Testis (tissue), 3 donors: Measurements from ENCODE around the gene ITPK1. TPM values are rescaled to one million over a fixed set of nuclear protein-coding genes. Genes with fewer than 3 reads are reported as not detected.

Source experiments
- DNase-seq: peaks from one replicate; pipeline ENCODE4 v3.0.0-alpha.2; 2019
- H3K27ac ChIP-seq, 2 donors: fragments of 200-600 bp; sonication (generic); one replicate each; pipeline ENCODE4 v1.5.1; 2019
- H3K27me3 ChIP-seq: fragments of 200-600 bp; sonication (generic); one replicate; pipeline ENCODE4 v1.5.1; 2019
- H3K36me3 ChIP-seq: fragments of 200-600 bp; sonication (generic); one replicate; pipeline ENCODE4 v1.5.1; 2017; ENCODE audit warnings: low read depth; ENCODE audit errors: missing control alignments
- H3K4me1 ChIP-seq: fragments of 200-600 bp; sonication (generic); one replicate; pipeline ENCODE4 v1.5.1; 2019
- H3K4me3 ChIP-seq, 2 donors: fragments of 200-600 bp; sonication (generic); one replicate each; pipeline ENCODE4 v1.5.1; 2017 to 2019
- H3K9me3 ChIP-seq: fragments of 200-600 bp; sonication (generic); one replicate; pipeline ENCODE4 v1.5.1; 2017
- POLR2A ChIP-seq: fragments of 450-650 bp; IDR thresholded peaks from one replicate; pipeline ENCODE4 v1.6.1; 2017; ENCODE audit warnings: antibody characterized with exemption, mild to moderate bottlenecking, moderate library complexity
- WGBS, 2 donors: methylation state at CpG; one replicate each; pipeline ENCODE4 v1.1.5; 2018; 5-methylcytosine and 5-hydroxymethylcytosine counted together
- intact Hi-C: fragments of 100-400 bp; cut with DNase I; formaldehyde crosslinking; loops from one replicate; pipeline ENCODE4 v1.15.1; 2023; ENCODE audit warnings: low total_unique reads
- polyA plus RNA-seq: library from polyadenylated mRNA; stranded (reverse); fragments of 350-450 nt; fragmentation: Illumina TruSeq; extraction: RNeasy Lipid Tissue Mini Kit (QIAGEN cat#74804); gene quantifications from one replicate; pipeline ENCODE4 v1.2.3, GENCODE V29; 2014; ENCODE audit warnings: low read depth, low replicate concordance; ENCODE audit not compliant: insufficient read depth
- total RNA-seq, 2 donors: library from RNA; depleted of rRNA; stranded (reverse); fragments of >200 nt; gene quantifications; one replicate each; pipeline ENCODE4 v1.2.3, GENCODE V29; 2016
- TF ChIP-seq, protein P1 (sequence below), 3 experiments: fragments of 450-650 bp in 2 of 3; fragments of 200-600 bp in 1 of 3; sonication (generic) in 1 of 3; IDR thresholded peaks; one replicate each; pipeline ENCODE4 v1.5.1; 2016 to 2019; ENCODE audit warnings: antibody characterized with exemption in 3 of 3, mild to moderate bottlenecking in 2 of 3, moderate library complexity in 1 of 3

ITPK1 gene
- total and polyA plus RNA-seq, 3 donors from 2014 or later: 78.3 to 92.5 (median 90.6) TPM

DNA sequence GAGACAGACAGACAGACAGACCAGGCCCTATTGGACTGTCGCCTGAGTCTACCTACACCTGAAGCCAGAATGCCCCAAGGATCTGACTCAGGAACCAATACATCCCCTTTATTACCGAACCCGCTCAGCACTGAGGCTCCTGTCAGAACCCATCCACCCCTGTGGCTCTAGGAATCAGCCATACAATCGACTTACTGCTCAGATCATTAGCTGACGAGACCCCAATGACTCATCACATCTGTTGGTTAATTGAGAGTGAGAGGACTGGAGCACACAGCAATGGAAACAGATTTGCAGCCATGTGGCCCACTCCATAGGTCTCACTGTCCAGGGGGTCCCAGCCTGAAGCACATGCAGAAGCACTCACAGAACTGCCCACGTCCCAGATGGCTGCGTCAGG is 15.2 kb downstream of the ITPK1 start:
- Histone ChIP-seq H3K4me1 (peaks cover 20% of the 10 kb centered on the region), H3K9me3 (no peaks in the 10 kb centered on the region), H3K36me3 (no peaks in the 10 kb centered on the region), H3K27ac (no peak overlapping the region), H3K4me3 (no peak overlapping the region), H3K27me3 (no peaks in the 10 kb centered on the region)
- TF ChIP-seq POLR2A: no peak
- TF ChIP-seq, protein P1, sequence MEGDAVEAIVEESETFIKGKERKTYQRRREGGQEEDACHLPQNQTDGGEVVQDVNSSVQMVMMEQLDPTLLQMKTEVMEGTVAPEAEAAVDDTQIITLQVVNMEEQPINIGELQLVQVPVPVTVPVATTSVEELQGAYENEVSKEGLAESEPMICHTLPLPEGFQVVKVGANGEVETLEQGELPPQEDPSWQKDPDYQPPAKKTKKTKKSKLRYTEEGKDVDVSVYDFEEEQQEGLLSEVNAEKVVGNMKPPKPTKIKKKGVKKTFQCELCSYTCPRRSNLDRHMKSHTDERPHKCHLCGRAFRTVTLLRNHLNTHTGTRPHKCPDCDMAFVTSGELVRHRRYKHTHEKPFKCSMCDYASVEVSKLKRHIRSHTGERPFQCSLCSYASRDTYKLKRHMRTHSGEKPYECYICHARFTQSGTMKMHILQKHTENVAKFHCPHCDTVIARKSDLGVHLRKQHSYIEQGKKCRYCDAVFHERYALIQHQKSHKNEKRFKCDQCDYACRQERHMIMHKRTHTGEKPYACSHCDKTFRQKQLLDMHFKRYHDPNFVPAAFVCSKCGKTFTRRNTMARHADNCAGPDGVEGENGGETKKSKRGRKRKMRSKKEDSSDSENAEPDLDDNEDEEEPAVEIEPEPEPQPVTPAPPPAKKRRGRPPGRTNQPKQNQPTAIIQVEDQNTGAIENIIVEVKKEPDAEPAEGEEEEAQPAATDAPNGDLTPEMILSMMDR (IDR thresholded peaks at IDR 0.05): no peak
- no peak for DNase-seq
- 89 to 95% methylated on average over 5 to 7 of the region's 7 CpGs for WGBS, 2 donors
- intact Hi-C loops: no loop called here

DNA sequence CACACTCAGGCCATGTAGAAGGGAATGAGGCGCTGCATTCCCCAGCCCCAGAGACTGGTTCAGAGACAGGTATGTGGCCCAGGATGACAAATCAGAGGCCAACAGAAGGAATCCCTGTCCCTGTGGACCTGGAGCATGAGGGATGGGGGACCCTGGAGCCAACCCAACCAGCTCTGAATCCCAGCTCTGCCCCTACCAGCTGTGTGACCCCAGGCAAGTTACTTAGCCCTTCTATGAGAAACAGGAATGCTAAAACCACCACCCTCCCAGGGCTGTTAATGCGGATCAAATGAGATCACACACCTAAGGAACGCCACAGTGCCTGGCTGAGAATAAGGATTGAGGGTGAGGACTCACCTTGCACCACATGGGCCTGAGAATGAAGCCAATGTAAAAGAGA is 15.6 kb downstream of the ITPK1 start:
- no peak overlapping the region for H3K27ac ChIP-seq
- TF ChIP-seq POLR2A: no peak
- TF ChIP-seq, protein P1 (IDR thresholded peaks at IDR 0.05): no peak
- peaks cover 20% of the 10 kb centered on the region for H3K4me1 ChIP-seq
- DNase-seq: no peak
- no peak overlapping the region for H3K4me3 ChIP-seq
- H3K9me3 ChIP-seq: no peaks in the 10 kb centered on the region
- WGBS, 2 donors: 92% methylated on average over 3 of the region's 3 CpGs
- no peaks in the 10 kb centered on the region for H3K36me3 ChIP-seq
- no peaks in the 10 kb centered on the region for H3K27me3 ChIP-seq
- intact Hi-C loops: no loop called here

DNA sequence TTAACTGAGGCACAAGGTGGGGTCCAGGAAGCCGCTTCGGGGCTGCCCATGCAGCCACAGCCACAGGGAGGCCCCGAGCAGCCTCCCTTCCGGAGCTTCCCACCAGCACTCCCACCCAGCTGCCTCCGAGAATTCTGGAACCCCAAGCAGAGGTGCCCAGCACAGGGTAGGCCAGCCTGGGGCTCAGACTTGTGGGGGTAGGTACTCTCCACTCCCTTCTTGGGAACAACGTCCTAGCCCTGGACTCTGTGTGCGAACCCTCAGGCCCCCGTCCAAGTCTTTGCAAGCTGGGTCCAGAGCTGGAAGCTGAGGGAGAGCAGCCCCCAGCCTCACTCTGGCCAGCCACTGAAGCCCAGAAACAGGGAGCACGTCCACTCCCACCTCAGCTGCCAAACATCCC is 16.1 kb downstream of the ITPK1 start:
- no peaks in the 10 kb centered on the region for H3K36me3 ChIP-seq
- TF ChIP-seq, protein P1 (IDR thresholded peaks at IDR 0.05): no peak
- TF ChIP-seq POLR2A: no peak
- 70 to 75% methylated on average over 2 to 9 of the region's 9 CpGs for whole genome bisulfite sequencing, 2 donors
- no peak overlapping the region for H3K4me3 ChIP-seq
- no peak for DNase-seq
- intact Hi-C loops: no loop called here
- H3K9me3 ChIP-seq: no peaks in the 10 kb centered on the region
- peaks cover 16% of the 10 kb centered on the region for H3K4me1 ChIP-seq
- H3K27me3 ChIP-seq: no peaks in the 10 kb centered on the region
- no peak overlapping the region for H3K27ac ChIP-seq

DNA sequence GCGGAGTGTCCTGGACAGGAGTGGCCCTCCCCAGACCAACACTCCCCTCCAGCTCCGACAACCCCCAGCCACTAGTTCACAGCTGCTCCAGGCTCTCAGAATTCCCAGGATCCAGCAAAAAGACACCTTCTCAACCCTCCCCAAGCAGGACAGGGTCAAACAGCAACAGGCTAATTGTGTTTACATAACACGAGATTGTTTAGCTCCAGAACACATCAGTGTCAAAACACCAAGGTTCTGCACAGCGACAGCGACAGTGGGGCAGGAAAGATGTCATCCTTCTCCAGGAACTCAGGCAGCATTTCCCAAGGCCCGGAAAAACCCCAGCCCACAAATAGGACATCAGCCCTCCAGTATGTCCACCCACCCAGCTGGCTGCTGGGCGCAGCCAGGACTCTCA is 16.5 kb downstream of the ITPK1 start:
- H3K27me3 ChIP-seq: no peaks in the 10 kb centered on the region
- no peaks in the 10 kb centered on the region for H3K36me3 ChIP-seq
- H3K27ac ChIP-seq: no peak overlapping the region
- no peak for DNase-seq
- H3K9me3 ChIP-seq: no peaks in the 10 kb centered on the region
- TF ChIP-seq POLR2A: no peak
- TF ChIP-seq, protein P1 (IDR thresholded peaks at IDR 0.05): no peak
- peaks cover 16% of the 10 kb centered on the region for H3K4me1 ChIP-seq
- intact Hi-C loops: no loop called here
- WGBS, 2 donors: 60 to 74% methylated on average over 7 of the region's 7 CpGs
- no peak overlapping the region for H3K4me3 ChIP-seq

DNA sequence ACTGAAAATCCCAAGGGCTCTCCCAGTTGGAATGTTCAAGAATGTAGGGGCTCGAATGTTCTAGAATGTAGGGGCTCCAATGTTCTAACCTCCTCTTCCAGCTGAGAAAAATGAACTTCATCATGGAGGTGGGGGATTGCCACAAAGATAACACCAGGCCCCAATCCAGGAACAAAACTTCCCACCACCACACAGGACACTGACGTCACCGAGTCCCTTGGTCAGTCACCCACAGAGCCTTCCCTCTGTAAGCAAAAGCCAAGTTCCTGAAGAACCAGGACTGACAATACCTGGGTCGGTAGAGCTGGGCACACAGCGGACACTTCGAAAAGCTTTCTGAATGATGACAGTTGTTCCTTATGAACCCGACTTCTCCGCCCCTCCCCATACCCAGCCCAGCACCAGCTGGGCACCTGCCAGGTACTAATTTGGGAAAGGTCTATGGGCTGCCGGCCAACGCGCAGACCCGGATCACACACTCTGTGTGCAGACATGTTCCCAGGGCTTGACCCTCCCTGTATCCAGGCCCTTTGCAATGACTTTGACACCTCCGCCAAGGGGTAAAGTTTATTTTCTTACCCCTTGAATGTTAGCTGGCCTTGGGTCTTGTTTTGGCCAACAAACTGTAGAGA is 18.9 kb downstream of the ITPK1 start:
- H3K4me1 ChIP-seq: peaks cover 21% of the 10 kb centered on the region
- intact Hi-C loops: no loop called here
- no peak overlapping the region for H3K27ac ChIP-seq

More for the DNA sequence above, 18.9 kb downstream of the ITPK1 start:
- WGBS, 2 donors: 82 to 91% methylated on average over 13 of the region's 13 CpGs
- H3K4me3 ChIP-seq: no peak overlapping the region
- no peaks in the 10 kb centered on the region for H3K36me3 ChIP-seq
- DNase-seq: no peak
- H3K9me3 ChIP-seq: no peaks in the 10 kb centered on the region
- no peak for TF ChIP-seq POLR2A
- TF ChIP-seq, protein P1 (IDR thresholded peaks at IDR 0.05): no peak
- H3K27me3 ChIP-seq: no peaks in the 10 kb centered on the region
